ENCODE results near the gene ZDHHC23. TPM values are rescaled to one million over a fixed set of nuclear protein-coding genes. Genes with fewer than 3 reads are reported as not detected.

The ZDHHC23 gene
- total RNA-seq, 2 experiments from 2014 or later: 5.4 TPM

Other genes with a start within 250 kb of the ZDHHC23 start
- gene NAA50, start 201.8 kb upstream of the ZDHHC23 start, total RNA-seq: 10 to 100 TPM; 87.7 to 91.1 TPM
- 10 to 100 TPM; 41.7 to 41.9 TPM for gene ATP6V1A, start 201.0 kb upstream of the ZDHHC23 start, total RNA-seq
- gene GRAMD1C, start 109.2 kb upstream of the ZDHHC23 start, total RNA-seq: 1 to 10 TPM in 1 of 2 experiments, under 1 TPM in 1; 0.67 to 1.3 TPM
- gene CCDC191, start 108.5 kb downstream of the ZDHHC23 start, total RNA-seq: 1 to 10 TPM; 1.8 to 2.0 TPM
- 10 to 100 TPM; 23.0 to 27.8 TPM for gene QTRT2, start 108.7 kb downstream of the ZDHHC23 start, total RNA-seq
- not detected for gene DRD3, start 231.0 kb downstream of the ZDHHC23 start, total RNA-seq